ENCODE data around the gene ZNF688. TPM values are rescaled to one million over a fixed set of nuclear protein-coding genes. Genes with fewer than 3 reads are reported as not detected.

The ZNF688 gene
- total and polyA plus RNA-seq, 9 of the 15 experiments (the other 6 are each of a cell fraction or from before 2014, with no cell fraction given), result 0.48 to 12.9 (median 4.5) TPM

GRCh38 chr16:30535777-30536190 is 35.7 kb downstream of the ZNF688 start (continued):
- TF ChIP-seq THRB (CRISPR knock-in tag; conservative IDR thresholded peaks at IDR 0.05) (0 out of 2 replicates have a peak, but pooled peaks have one; percentile 28), ZNF507 (tag; conservative IDR thresholded peaks at IDR 0.05) (no peak), CEBPB (tag; IDR thresholded peaks at IDR 0.05) (no peak), POLR2B (IDR thresholded peaks at IDR 0.05; ENCODE audit: low read depth, partially characterized antibody) (no peak), ZKSCAN3 (CRISPR knock-in tag; IDR thresholded peaks at IDR 0.05) (no peak), E2F8 (IDR thresholded peaks at IDR 0.05; ENCODE audit: low read depth, partially characterized antibody) (no peak), TOE1 (IDR thresholded peaks at IDR 0.05; ENCODE audit: borderline replicate concordance) (peak; percentile 69), TOE1 (CRISPR knock-in tag; IDR thresholded peaks at IDR 0.05; ENCODE audit: borderline replicate concordance, low read depth) (0 out of 2 replicates have a peak, but pooled peaks have one; percentile 18), MLLT1 (IDR thresholded peaks at IDR 0.05) (peak in 1 of 2 experiments; percentile 61; a peak in 2 of 4 replicates), HINFP (tag; conservative IDR thresholded peaks at IDR 0.05; ENCODE audit: low read depth) (no peak), CHD1 (IDR thresholded peaks at IDR 0.05; ENCODE audit: low read length) (no peak), ZNF184 (CRISPR knock-in tag; IDR thresholded peaks at IDR 0.05) (no peak), SMARCA5 (IDR thresholded peaks at IDR 0.05) (no peak), BRCA1 (IDR thresholded peaks at IDR 0.05) (no peak), BRCA1 (CRISPR knock-in tag; IDR thresholded peaks at IDR 0.05) (no peak), NR1H2 (CRISPR knock-in tag; IDR thresholded peaks at IDR 0.05) (no peak), ZNF384 (IDR thresholded peaks at IDR 0.05; ENCODE audit: low read depth, low read length) (peak; percentile 23; the same call in 1 of the 2 replicates), TGIF2 (CRISPR knock-in tag; IDR thresholded peaks at IDR 0.05) (no peak), TCF7L2 (IDR thresholded peaks at IDR 0.05; ENCODE audit: low read depth, low read length) (no peak), RHOXF2B (CRISPR knock-in tag; conservative IDR thresholded peaks at IDR 0.05) (no peak), ZNF431 (CRISPR knock-in tag; IDR thresholded peaks at IDR 0.05) (no peak), MXI1 (IDR thresholded peaks at IDR 0.05; ENCODE audit: low read depth, low read length) (0 out of 2 replicates have a peak, but pooled peaks have one; percentile 30), ELF1 (tag; IDR thresholded peaks at IDR 0.05) (no peak), ZFX (CRISPR knock-in tag; IDR thresholded peaks at IDR 0.05) (peak; percentile 90), BMI1 (IDR thresholded peaks at IDR 0.05; ENCODE audit: low read length) (no peak)
